Astrocyte (in vitro differentiated cells and primary cell): ENCODE results near the gene AKAIN1.

Experiments
- EZH2 ChIP-seq: IDR thresholded peaks from 2 replicates; pipeline ENCODE4 v1.6.1; 2012; ENCODE audit warnings: mild to moderate bottlenecking, low read length, inconsistent platforms; ENCODE audit not compliant: insufficient read depth
- TF ChIP-seq, protein P1 (sequence below): IDR thresholded peaks from 2 replicates; pipeline ENCODE4 v1.5.1; 2011; ENCODE audit warnings: low read depth, mild to moderate bottlenecking, inconsistent platforms, low read length, moderate library complexity; ENCODE audit not compliant: insufficient read depth

DNA sequence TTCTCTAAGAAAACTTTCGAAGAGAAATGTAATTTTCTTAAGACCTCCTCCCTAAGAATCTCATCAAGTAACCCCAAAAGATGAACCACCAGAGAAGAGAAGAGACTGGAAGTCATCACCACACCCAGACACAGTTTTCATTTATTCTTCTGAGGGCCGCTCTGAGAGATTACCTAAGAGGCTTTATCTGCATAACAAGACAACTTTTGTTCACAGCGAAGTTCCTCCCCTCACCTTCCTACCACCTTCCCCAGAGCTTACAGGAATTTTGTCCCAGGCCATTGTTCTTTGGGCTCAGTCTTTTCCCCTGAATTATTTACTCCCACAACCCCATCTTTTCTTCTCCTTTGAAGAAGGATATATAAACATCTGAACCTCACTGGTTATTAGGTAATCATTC, 92.8 kb downstream of the AKAIN1 start:
- TF ChIP-seq, protein P1, sequence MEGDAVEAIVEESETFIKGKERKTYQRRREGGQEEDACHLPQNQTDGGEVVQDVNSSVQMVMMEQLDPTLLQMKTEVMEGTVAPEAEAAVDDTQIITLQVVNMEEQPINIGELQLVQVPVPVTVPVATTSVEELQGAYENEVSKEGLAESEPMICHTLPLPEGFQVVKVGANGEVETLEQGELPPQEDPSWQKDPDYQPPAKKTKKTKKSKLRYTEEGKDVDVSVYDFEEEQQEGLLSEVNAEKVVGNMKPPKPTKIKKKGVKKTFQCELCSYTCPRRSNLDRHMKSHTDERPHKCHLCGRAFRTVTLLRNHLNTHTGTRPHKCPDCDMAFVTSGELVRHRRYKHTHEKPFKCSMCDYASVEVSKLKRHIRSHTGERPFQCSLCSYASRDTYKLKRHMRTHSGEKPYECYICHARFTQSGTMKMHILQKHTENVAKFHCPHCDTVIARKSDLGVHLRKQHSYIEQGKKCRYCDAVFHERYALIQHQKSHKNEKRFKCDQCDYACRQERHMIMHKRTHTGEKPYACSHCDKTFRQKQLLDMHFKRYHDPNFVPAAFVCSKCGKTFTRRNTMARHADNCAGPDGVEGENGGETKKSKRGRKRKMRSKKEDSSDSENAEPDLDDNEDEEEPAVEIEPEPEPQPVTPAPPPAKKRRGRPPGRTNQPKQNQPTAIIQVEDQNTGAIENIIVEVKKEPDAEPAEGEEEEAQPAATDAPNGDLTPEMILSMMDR = no peak
- TF ChIP-seq EZH2 = no peak
